ENCODE measurements around the gene ETV1.

Gene ETV1

GRCh38 chr7:13989126-13989948 lies at the start of gene ETV1:
Gene ETV1, minus strand, starts transcription at chr7:13989666. Its CDS starts 614 bp downstream, at chr7:13989052.
- DNase-seq = peak; percentile 94

DNA sequence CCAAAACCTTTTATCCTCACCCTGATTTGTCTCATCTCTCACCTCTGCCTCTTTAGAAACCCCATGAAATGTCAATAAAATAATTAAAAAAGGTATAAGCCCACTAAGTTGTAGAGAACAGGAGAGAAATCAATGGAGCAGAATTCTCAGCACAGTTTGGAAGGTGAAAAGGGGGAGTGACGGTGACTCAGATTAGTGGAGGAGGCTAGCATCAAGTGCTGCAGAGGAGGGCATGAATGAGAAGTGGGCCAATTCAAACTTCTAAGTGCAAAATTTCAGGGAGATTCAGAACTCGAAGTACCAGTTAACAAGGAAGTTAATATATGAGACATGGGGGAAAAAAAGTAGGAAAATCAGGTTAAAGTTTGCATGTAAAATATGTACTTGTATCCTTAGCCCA lies 34.9 kb upstream of the ETV1 start:
- DNase-seq = no peak

- DNase-seq = no peak
These were observed 34.4 kb upstream of the ETV1 start for GRCh38 chr7:14023838-14024237.

GRCh38 chr7:14023342-14023741 lies 33.9 kb upstream of the ETV1 start:
- DNase-seq = no peak

DNA sequence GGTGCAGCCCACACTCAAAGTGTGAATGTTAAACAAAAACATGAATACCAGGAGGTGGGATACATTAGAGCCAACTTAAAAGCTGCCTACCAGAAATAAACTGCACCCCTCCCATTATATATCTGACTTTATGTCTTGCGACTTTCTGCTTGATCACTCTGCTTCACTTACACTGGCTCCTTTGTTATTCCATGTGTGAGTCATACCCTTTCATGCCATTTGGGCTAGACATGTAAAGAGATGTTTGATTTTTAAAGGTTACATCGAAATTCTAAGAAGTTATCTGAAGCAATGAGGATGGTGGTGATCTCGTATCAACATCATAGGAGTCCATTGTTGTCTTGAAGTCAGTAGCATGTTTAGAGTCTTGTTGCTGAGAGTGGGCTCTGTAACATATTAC lies 31.6 kb upstream of the ETV1 start:
- no peak for DNase-seq

DNA sequence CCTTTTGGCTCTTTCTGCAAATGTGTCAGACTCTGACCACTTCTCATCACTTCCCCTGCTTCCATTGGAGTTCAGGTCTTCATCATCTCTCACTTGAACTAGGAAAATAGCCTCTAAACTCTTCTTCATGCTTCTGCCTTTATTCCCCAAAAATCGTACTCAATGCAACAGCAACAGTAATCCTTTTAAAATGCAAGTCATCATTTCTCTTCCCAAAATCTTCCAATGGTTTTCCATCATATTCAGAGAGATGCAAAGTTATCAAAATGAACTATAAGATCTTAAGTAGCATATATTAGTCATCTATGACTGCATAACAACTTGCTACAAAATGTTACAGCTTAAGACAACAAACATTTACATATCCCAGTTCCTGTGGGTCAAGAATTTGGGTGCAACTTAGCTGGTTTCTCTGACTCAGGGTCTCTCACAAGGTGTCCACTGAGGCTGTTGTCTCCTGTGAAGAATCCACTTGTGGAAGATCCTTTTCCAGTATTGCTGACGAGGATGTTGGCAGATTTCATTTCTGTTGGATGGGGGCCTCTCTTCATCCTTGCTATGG lies 31.0 kb upstream of the ETV1 start:
- DNase-seq = no peak

- DNase-seq = no peak
These were observed 29.3 kb upstream of the ETV1 start for GRCh38 chr7:14018751-14019150.

DNA sequence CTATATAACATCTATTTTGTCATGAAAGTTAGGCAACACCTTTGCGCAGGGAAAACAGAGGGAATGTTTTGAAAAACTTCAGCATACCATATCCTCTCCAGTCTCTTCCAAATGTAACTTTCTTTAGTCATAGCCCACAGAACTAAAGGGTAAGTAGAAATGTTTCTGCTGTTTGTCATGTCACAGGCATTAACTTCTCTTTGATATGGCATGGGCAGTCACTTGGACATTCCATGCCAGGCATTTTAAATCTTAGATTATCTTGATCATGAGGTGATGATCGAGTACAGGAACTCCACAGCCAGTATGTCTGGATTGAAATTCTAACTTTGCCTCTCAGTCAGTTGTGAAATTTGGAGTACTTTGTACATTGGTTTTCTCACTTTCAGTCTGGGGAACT lies 27.5 kb upstream of the ETV1 start:
- no peak for DNase-seq

- no peak for DNase-seq
These were observed 24.4 kb upstream of the ETV1 start for GRCh38 chr7:14013898-14014297.

- DNase-seq = no peak
These were observed 20.3 kb upstream of the ETV1 start for GRCh38 chr7:14009453-14010418.

DNA sequence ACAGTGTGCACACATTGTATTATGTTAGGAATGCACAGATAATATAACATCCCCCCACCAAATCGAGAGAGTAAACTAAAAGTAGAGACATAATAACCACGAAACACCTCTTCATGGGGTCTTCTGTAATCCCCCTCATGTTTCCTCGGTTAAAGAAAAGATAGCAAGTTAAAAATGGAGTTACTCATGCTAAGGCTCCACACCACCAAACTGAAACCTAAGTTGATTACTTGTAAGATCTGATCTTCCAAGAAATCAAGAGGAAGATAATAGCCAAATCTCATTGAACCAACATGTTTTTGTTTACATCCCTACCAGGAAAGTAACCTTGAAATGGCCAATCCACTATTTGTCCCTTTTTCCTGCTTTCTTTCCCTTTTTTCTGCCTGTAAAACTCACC lies 11.7 kb upstream of the ETV1 start:
- no peak for DNase-seq

DNA sequence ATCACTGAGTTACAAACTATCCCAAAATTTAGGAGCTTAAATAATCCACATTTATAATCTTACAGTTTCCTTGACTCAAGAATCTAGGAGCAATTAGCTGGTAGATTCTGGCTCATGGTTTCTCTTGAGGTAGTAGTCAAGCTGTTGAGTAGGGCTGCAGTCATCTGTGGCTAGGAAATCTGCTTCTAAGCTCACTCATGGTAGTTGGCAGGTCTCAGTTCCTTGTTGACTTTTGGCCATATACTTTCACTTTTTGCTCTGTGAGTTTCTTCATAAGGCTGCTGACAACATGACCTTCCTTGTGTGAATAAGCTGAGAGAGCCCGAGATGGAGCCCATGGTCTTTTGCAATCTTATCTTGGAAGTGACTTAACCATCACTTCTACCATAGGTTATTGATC lies 10.8 kb upstream of the ETV1 start:
- DNase-seq = no peak

GRCh38 chr7:13998866-13999265 lies 9.4 kb upstream of the ETV1 start:
- no peak for DNase-seq

- DNase-seq = no peak
These were observed 3.1 kb upstream of the ETV1 start for GRCh38 chr7:13992596-13992964.

DNA sequence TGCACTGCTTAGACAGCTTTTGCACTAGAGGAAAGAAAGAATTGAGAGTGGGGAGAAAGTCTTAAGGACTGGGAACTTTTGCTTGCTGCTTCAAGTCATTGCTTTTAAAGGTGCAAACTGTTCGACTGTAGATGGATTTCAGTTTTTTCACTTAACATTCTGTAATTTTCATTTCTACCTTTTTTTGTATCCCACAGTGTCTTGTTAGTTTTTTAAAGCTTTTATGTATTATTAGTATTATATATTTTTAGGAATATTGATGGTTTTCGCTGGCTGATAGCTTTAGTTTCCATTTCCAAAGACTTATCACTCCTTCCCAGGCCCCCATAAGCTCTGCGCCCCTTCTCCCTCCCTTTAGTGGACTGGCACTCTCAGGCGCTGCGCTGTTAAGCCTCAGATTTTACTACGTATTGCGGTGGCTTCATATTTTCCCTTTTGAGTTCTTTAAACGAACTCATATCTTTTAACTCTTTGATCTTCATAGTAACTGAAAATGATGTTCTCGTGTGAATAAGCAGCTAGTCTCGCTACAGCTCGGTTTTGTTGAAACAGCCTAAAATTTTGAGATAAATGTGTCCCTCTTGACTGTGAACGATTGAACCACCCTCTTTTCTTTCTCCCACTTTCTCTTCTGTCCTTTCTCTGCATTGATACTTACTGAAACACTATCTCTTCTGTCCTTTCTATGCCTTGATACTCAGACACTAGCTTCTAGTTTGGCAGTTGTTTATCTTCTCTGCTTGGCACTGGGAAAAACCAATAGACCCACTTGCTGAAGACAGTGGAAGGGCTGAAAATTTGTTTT lies 2.5 kb upstream of the ETV1 start:
- DNase-seq = peak; percentile 63

- peak; percentile 97 for DNase-seq
These were observed 1.7 kb upstream of the ETV1 start for GRCh38 chr7:13990984-13991790.

- peak; percentile 90 for DNase-seq
These were observed 985 bp upstream of the ETV1 start for GRCh38 chr7:13990319-13990983.

GRCh38 chr7:13989949-13990305 lies 461 bp upstream of the ETV1 start:
- peak; percentile 84 for DNase-seq

DNA sequence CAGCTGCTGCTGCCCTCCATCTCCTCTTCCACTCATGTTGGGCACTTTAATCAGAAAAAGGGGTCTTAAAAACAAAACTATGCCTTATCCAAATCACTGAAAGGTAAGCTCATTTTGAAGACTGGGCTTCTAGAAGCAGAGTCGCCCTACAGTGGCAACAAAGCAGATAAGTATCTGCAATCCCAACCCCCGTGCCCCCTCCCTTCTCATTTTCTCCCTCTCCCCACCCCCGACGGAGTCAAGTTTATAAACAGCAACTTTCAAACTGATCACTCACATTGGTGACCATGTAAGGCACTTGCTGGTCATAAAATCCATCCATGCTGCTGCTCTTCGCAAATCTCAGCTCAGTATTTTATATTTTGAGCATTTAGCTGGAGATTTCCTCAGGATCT lies 738 bp downstream of the ETV1 start:
- DNase-seq = no peak

DNA sequence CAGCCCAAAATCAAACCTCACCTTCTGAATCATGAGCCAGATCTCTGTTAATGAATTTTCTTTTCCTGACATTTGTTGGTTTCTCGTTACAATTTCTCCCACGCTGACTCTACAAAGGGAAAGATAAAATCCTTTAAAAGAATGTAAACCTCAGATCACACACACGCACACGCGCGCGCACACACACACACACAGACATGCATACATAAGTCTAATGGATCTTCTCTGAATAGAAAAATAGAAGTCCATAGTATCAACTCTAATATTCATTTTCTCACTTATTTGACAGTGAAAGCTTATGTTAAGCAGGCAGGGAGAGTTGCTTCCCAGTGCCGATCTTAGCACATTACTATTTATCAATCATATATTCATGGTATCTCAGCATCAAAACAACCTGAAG lies 1.4 kb downstream of the ETV1 start:
- peak; percentile 67 for DNase-seq

- DNase-seq = no peak
These were observed 2.1 kb downstream of the ETV1 start for GRCh38 chr7:13987395-13987794.

Data from eye (tissue), 1 donor.